ENCODE measurements around the gene COL7A1. TPM values are rescaled to one million over a fixed set of nuclear protein-coding genes. Genes with fewer than 3 reads are reported as not detected.

Gene COL7A1
- total and polyA plus RNA-seq, 2 of the 13 experiments (the other 11 are each of a cell fraction or from before 2014, with no cell fraction given) = 2.7 to 11.7 TPM

DNA sequence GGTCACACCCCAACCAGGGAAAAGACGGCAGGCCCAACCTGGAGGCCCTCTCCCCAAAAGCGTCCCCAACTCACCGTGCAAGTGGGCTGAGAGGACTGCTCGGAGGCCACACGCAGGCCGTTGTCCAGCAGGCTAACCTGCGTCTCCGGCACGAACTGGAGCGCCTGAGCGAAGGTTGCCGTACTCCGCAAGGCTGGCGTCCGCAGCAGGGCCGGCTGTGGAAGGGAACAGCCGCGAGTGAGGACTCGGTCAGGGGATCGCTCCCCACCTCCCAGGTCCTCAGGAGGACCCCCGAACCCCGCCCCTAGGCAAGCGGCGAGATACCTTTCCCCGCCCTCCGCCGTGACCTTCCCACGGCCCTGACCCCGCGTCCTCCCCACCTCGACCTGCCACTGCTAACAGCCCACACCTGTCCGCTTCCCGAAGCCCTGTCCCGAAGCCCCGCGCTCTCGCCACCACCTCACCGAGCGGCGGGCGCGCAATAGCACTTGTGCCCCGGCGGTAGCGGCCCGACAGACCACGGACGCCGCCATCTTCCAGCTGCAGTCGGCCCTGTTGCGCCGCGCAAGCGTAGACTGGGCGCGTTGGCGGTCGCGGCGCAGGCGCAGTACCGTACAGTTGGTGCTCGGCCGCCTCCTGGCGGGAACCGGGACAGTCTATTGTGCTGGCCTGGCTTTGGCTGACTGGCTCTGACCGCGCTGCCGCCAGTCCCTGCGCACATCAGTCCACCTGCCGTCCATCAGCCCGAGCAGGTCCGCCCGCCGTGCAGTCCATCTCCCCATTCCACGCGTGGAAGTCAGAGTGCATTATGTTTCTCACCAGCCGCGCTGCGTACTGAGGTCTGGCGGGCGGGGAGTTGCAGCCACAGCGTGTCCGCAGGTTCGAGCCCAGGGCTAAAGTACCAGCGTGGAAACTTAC is 14.2 kb upstream of the COL7A1 start, which contains the start of gene UQCRC1 (continued):
- TF ChIP-seq, protein P1, sequence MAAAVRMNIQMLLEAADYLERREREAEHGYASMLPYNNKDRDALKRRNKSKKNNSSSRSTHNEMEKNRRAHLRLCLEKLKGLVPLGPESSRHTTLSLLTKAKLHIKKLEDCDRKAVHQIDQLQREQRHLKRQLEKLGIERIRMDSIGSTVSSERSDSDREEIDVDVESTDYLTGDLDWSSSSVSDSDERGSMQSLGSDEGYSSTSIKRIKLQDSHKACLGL (CRISPR knock-in tag; IDR thresholded peaks at IDR 0.05) = peak; percentile 95
- TF ChIP-seq NAIF1 (CRISPR knock-in tag; IDR thresholded peaks at IDR 0.05; ENCODE audit: borderline replicate concordance) (peak; percentile 49; the same call in 1 of the 2 replicates), ZNF549 (CRISPR knock-in tag; IDR thresholded peaks at IDR 0.05) (no peak), RXRB (CRISPR knock-in tag; IDR thresholded peaks at IDR 0.05; ENCODE audit: borderline replicate concordance) (peak; percentile 74), ZNF777 (CRISPR knock-in tag; IDR thresholded peaks at IDR 0.05) (peak; percentile 78), BORCS8-MEF2B (CRISPR knock-in tag; IDR thresholded peaks at IDR 0.05) (peak; percentile 73; the same call in 1 of the 2 replicates), ZFP37 (CRISPR knock-in tag; IDR thresholded peaks at IDR 0.05; ENCODE audit: borderline replicate concordance) (no peak; the same call in 1 of the 2 replicates), SP2 (CRISPR knock-in tag; IDR thresholded peaks at IDR 0.05) (no peak), SSRP1 (CRISPR knock-in tag; IDR thresholded peaks at IDR 0.05) (no peak), MIER3 (CRISPR knock-in tag; IDR thresholded peaks at IDR 0.05; ENCODE audit: borderline replicate concordance) (no peak), ZNF3 (CRISPR knock-in tag; IDR thresholded peaks at IDR 0.05) (no peak), SRSF4 (IDR thresholded peaks at IDR 0.05; ENCODE audit: low read depth, low read length, poor library complexity, severe bottlenecking) (no peak), ZFYVE20 (CRISPR knock-in tag; IDR thresholded peaks at IDR 0.05; ENCODE audit: borderline replicate concordance, low read depth) (peak; percentile 58; the same call in 1 of the 2 replicates), JUNB (CRISPR knock-in tag; IDR thresholded peaks at IDR 0.05; ENCODE audit: borderline replicate concordance) (no peak), POLR2G (IDR thresholded peaks at IDR 0.05; ENCODE audit: low read depth, low read length) (peak; percentile 94), NFYC (CRISPR knock-in tag; IDR thresholded peaks at IDR 0.05) (no peak; the same call in 1 of the 2 replicates)
- TF ChIP-seq, protein P2, sequence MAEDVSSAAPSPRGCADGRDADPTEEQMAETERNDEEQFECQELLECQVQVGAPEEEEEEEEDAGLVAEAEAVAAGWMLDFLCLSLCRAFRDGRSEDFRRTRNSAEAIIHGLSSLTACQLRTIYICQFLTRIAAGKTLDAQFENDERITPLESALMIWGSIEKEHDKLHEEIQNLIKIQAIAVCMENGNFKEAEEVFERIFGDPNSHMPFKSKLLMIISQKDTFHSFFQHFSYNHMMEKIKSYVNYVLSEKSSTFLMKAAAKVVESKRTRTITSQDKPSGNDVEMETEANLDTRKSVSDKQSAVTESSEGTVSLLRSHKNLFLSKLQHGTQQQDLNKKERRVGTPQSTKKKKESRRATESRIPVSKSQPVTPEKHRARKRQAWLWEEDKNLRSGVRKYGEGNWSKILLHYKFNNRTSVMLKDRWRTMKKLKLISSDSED (CRISPR knock-in tag; IDR thresholded peaks at IDR 0.05) = no peak
- TF ChIP-seq, protein P3, sequence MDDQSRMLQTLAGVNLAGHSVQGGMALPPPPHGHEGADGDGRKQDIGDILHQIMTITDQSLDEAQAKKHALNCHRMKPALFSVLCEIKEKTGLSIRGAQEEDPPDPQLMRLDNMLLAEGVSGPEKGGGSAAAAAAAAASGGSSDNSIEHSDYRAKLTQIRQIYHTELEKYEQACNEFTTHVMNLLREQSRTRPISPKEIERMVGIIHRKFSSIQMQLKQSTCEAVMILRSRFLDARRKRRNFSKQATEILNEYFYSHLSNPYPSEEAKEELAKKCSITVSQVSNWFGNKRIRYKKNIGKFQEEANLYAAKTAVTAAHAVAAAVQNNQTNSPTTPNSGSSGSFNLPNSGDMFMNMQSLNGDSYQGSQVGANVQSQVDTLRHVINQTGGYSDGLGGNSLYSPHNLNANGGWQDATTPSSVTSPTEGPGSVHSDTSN (CRISPR knock-in tag; IDR thresholded peaks at IDR 0.05; ENCODE audit: borderline replicate concordance) = no peak
- TF ChIP-seq, protein P4, sequence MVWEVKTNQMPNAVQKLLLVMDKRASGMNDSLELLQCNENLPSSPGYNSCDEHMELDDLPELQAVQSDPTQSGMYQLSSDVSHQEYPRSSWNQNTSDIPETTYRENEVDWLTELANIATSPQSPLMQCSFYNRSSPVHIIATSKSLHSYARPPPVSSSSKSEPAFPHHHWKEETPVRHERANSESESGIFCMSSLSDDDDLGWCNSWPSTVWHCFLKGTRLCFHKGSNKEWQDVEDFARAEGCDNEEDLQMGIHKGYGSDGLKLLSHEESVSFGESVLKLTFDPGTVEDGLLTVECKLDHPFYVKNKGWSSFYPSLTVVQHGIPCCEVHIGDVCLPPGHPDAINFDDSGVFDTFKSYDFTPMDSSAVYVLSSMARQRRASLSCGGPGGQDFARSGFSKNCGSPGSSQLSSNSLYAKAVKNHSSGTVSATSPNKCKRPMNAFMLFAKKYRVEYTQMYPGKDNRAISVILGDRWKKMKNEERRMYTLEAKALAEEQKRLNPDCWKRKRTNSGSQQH (CRISPR knock-in tag; IDR thresholded peaks at IDR 0.05; ENCODE audit: low read depth) = peak; percentile 17; the same call in 1 of the 2 replicates
- TF ChIP-seq, protein P5, sequence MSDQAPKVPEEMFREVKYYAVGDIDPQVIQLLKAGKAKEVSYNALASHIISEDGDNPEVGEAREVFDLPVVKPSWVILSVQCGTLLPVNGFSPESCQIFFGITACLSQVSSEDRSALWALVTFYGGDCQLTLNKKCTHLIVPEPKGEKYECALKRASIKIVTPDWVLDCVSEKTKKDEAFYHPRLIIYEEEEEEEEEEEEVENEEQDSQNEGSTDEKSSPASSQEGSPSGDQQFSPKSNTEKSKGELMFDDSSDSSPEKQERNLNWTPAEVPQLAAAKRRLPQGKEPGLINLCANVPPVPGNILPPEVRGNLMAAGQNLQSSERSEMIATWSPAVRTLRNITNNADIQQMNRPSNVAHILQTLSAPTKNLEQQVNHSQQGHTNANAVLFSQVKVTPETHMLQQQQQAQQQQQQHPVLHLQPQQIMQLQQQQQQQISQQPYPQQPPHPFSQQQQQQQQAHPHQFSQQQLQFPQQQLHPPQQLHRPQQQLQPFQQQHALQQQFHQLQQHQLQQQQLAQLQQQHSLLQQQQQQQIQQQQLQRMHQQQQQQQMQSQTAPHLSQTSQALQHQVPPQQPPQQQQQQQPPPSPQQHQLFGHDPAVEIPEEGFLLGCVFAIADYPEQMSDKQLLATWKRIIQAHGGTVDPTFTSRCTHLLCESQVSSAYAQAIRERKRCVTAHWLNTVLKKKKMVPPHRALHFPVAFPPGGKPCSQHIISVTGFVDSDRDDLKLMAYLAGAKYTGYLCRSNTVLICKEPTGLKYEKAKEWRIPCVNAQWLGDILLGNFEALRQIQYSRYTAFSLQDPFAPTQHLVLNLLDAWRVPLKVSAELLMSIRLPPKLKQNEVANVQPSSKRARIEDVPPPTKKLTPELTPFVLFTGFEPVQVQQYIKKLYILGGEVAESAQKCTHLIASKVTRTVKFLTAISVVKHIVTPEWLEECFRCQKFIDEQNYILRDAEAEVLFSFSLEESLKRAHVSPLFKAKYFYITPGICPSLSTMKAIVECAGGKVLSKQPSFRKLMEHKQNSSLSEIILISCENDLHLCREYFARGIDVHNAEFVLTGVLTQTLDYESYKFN (CRISPR knock-in tag; conservative IDR thresholded peaks at IDR 0.05) = peak; percentile 54

Measured in HepG2 (cell line).